Small intestine (tissue), 7 donors: ENCODE results near the gene COL27A1. TPM values are rescaled to one million over a fixed set of nuclear protein-coding genes. Genes with fewer than 3 reads are reported as not detected.

Experiments
- DNase-seq, 2 donors: peaks; one replicate each; pipeline versions ENCODE4 v3.0.0 to v3.0.0-alpha.2; 2013
- FAIRE-seq: peaks from 2 replicates; lab custom pipeline; 2012; peaks lifted over from hg19 to GRCh38; lab: Jason Lieb, UNC
- H3K27ac ChIP-seq, 3 donors: one replicate each; pipeline ENCODE4 v1.5.1; 2013; ENCODE audit warnings: low read length in 2 of 3, mild to moderate bottlenecking in 2 of 3, control low read depth in 1 of 3, inconsistent platforms in 1 of 3, low read depth in 1 of 3, moderate library complexity in 1 of 3
- H3K27me3 ChIP-seq, 3 donors: one replicate each; pipeline ENCODE4 v1.6.1; 2013; ENCODE audit warnings: low read length in 3 of 3, inconsistent platforms in 1 of 3; ENCODE audit not compliant: control insufficient read depth in 3 of 3, insufficient read depth in 3 of 3
- H3K36me3 ChIP-seq, 3 donors: one replicate each; pipeline ENCODE4 v1.6.1; 2013; ENCODE audit warnings: low read length in 3 of 3, inconsistent platforms in 1 of 3, low read depth in 1 of 3, mild to moderate bottlenecking in 1 of 3, moderate library complexity in 1 of 3; ENCODE audit not compliant: control insufficient read depth in 3 of 3, insufficient read depth in 2 of 3
- H3K4me1 ChIP-seq, 3 donors: one replicate each; pipeline ENCODE4 v1.6.1; 2013; ENCODE audit warnings: low read length in 2 of 3, inconsistent platforms in 1 of 3, low read depth in 1 of 3, mild to moderate bottlenecking in 1 of 3, moderate library complexity in 1 of 3; ENCODE audit not compliant: control insufficient read depth in 3 of 3, insufficient read depth in 2 of 3
- H3K4me3 ChIP-seq, 3 donors: one replicate each; pipeline ENCODE4 v1.5.1; 2013; ENCODE audit warnings: low read length in 3 of 3, control low read depth in 1 of 3, inconsistent platforms in 1 of 3, low read depth in 1 of 3, mild to moderate bottlenecking in 1 of 3, moderate library complexity in 1 of 3
- H3K9me3 ChIP-seq, 2 donors: one replicate each; pipeline ENCODE4 v1.6.1; 2013; ENCODE audit warnings: low read depth in 1 of 2, low read length in 1 of 2; ENCODE audit not compliant: control insufficient read depth in 2 of 2, insufficient read depth in 1 of 2
- WGBS, 3 donors: extraction: QIAGEN DNeasy Blood & Tissue Kit; methylation state at CpG; one replicate each; pipeline ENCODE4 v1.1.7; 2013; 5-methylcytosine and 5-hydroxymethylcytosine counted together
- polyA plus RNA-seq, 4 donors: library from polyadenylated mRNA; stranded (reverse) in 3 of 4; unstranded in 1 of 4; fragments of 200-250 nt in 3 of 4; fragments of 120-200 nt in 1 of 4; gene quantifications; one replicate each; pipeline versions ENCODE4 v1.2.1 to v1.2.3, GENCODE V29; 2013
- donor health status: healthy with polysubstance abuse.
- donor health status: control.
- donor health status: control.
- donor health status: Bipolar disorder and iron deficiency.
- donor health status: healthy.

The COL27A1 gene
- polyA plus RNA-seq, 4 donors: 0.45 to 123 (median 1.8) TPM

- H3K4me3 ChIP-seq: no peak overlapping the region
- FAIRE-seq (no peak), DNase-seq (no peak)
- WGBS, 3 donors: 85 to 94% (median 92%) methylated on average over 3 of the region's 3 CpGs
- H3K4me1 ChIP-seq: peaks cover 0 to 4% (median 0%) of the 10 kb centered on the region in 3 donors
- H3K9me3 ChIP-seq: no peaks in the 10 kb centered on the region
- H3K27ac ChIP-seq: no peak overlapping the region
- no peaks in the 10 kb centered on the region for H3K27me3 ChIP-seq
- peaks cover 0 to 80% (median 0%) of the 10 kb centered on the region in 3 donors for H3K36me3 ChIP-seq
Measured at GRCh38 chr9:114278356-114278755, 123.0 kb downstream of the COL27A1 start.

GRCh38 chr9:114278881-114279570, 123.7 kb downstream of the COL27A1 start:
- Histone ChIP-seq H3K9me3 (no peaks in the 10 kb centered on the region), H3K4me1 (peaks cover 0 to 4% (median 0%) of the 10 kb centered on the region in 3 donors), H3K4me3 (no peak overlapping the region), H3K27ac (no peak overlapping the region), H3K36me3 (peaks cover 0 to 80% (median 0%) of the 10 kb centered on the region in 3 donors), H3K27me3 (no peaks in the 10 kb centered on the region)
- DNase-seq (no peak), FAIRE-seq (no peak)
- 78 to 90% (median 82%) methylated on average over 14 of the region's 14 CpGs for WGBS, 3 donors

GRCh38 chr9:114279693-114280092, 124.4 kb downstream of the COL27A1 start:
- DNase-seq (no peak), FAIRE-seq (no peak)
- no peak overlapping the region for H3K27ac ChIP-seq
- H3K36me3 ChIP-seq: peaks cover 0 to 83% (median 0%) of the 10 kb centered on the region in 3 donors
- no peak overlapping the region for H3K4me3 ChIP-seq
- 85 to 90% (median 89%) methylated on average over 3 of the region's 3 CpGs for WGBS, 3 donors
- H3K4me1 ChIP-seq: peaks cover 0 to 4% (median 0%) of the 10 kb centered on the region in 3 donors
- H3K9me3 ChIP-seq: no peaks in the 10 kb centered on the region
- no peaks in the 10 kb centered on the region for H3K27me3 ChIP-seq

- H3K4me3 ChIP-seq: no peak overlapping the region
- H3K9me3 ChIP-seq: no peaks in the 10 kb centered on the region
- H3K36me3 ChIP-seq: peaks cover 0 to 85% (median 0%) of the 10 kb centered on the region in 3 donors
- no peaks in the 10 kb centered on the region for H3K27me3 ChIP-seq
- FAIRE-seq (no peak), DNase-seq (no peak)
- peak overlapping the region in 1 of 3 donors; percentile 12 for H3K27ac ChIP-seq
- 70 to 86% (median 79%) methylated on average over 8 of the region's 8 CpGs for WGBS, 3 donors
- peaks cover 0 to 4% (median 0%) of the 10 kb centered on the region in 3 donors for H3K4me1 ChIP-seq
Measured at GRCh38 chr9:114280636-114281472, 125.5 kb downstream of the COL27A1 start.

- peak; percentile 20 to 25 for DNase-seq
- Histone ChIP-seq H3K27ac (no peak overlapping the region), H3K4me1 (peaks cover 0 to 4% (median 0%) of the 10 kb centered on the region in 3 donors), H3K27me3 (no peaks in the 10 kb centered on the region), H3K9me3 (no peaks in the 10 kb centered on the region), H3K36me3 (peaks cover 0 to 84% (median 0%) of the 10 kb centered on the region in 3 donors), H3K4me3 (no peak overlapping the region)
- no peak for FAIRE-seq
- WGBS, 3 donors: 27 to 58% (median 41%) methylated on average over 12 of the region's 12 CpGs
Measured at GRCh38 chr9:114281473-114282103, 126.3 kb downstream of the COL27A1 start.

- Histone ChIP-seq H3K4me1 (peaks cover 0 to 4% (median 0%) of the 10 kb centered on the region in 3 donors), H3K4me3 (no peak overlapping the region), H3K9me3 (no peaks in the 10 kb centered on the region), H3K27ac (no peak overlapping the region), H3K27me3 (no peaks in the 10 kb centered on the region), H3K36me3 (peaks cover 0 to 83% (median 0%) of the 10 kb centered on the region in 3 donors)
- DNase-seq (no peak), FAIRE-seq (no peak)
- 43 to 83% (median 55%) methylated on average over 10 of the region's 10 CpGs for WGBS, 3 donors
Measured at GRCh38 chr9:114282104-114282485, 126.8 kb downstream of the COL27A1 start.

GRCh38 chr9:114282507-114282906, 127.2 kb downstream of the COL27A1 start:
- H3K9me3 ChIP-seq: no peaks in the 10 kb centered on the region
- 12 to 60% (median 35%) methylated on average over 6 of the region's 6 CpGs for WGBS, 3 donors
- H3K36me3 ChIP-seq: peaks cover 0 to 83% (median 0%) of the 10 kb centered on the region in 3 donors
- H3K4me1 ChIP-seq: peaks cover 0 to 4% (median 0%) of the 10 kb centered on the region in 3 donors
- no peak overlapping the region for H3K27ac ChIP-seq
- H3K27me3 ChIP-seq: no peaks in the 10 kb centered on the region
- FAIRE-seq (no peak), DNase-seq (no peak)
- no peak overlapping the region for H3K4me3 ChIP-seq

- H3K4me3 ChIP-seq: no peak overlapping the region
- peak in 1 of 2 donors; percentile 6 for DNase-seq
Measured at GRCh38 chr9:114282926-114283325, 127.6 kb downstream of the COL27A1 start.

More at GRCh38 chr9:114282926-114283325, 127.6 kb downstream of the COL27A1 start:
- Histone ChIP-seq H3K27me3 (no peaks in the 10 kb centered on the region), H3K4me1 (peaks cover 0 to 4% (median 0%) of the 10 kb centered on the region in 3 donors), H3K9me3 (no peaks in the 10 kb centered on the region), H3K27ac (no peak overlapping the region), H3K36me3 (peaks cover 0 to 86% (median 0%) of the 10 kb centered on the region in 3 donors)
- 42 to 58% (median 47%) methylated on average over 5 of the region's 5 CpGs for WGBS, 3 donors
- FAIRE-seq: no peak
